Fibroblast of mammary gland (primary cell): ENCODE results near the gene ZNF641.
A peak's percentile ranks its signal among the peaks of the same experiment; 100 is the strongest.

Source experiments
- DNase-seq: peaks from one replicate; pipeline ENCODE4 v3.0.0-alpha.2; 2010; ENCODE audit warnings: low read depth
- H3K4me3 ChIP-seq: 2 replicates; pipeline ENCODE4 v1.5.1; 2011; ENCODE audit warnings: low read depth, mild to moderate bottlenecking, low read length, moderate library complexity; ENCODE audit not compliant: control insufficient read depth
- CTCF ChIP-seq: conservative IDR thresholded peaks from 2 replicates; pipeline ENCODE4 v1.5.1; 2011; ENCODE audit warnings: low read depth, low read length, inconsistent platforms; ENCODE audit not compliant: control insufficient read depth, insufficient read depth

Gene ZNF641

GRCh38 chr12:48356041-48356768, 5.5 kb upstream of the ZNF641 start:
- DNase-seq, result peak; percentile 21
- TF ChIP-seq CTCF, result no peak
- no peak overlapping the region for H3K4me3 ChIP-seq

GRCh38 chr12:48352157-48352760, 1.5 kb upstream of the ZNF641 start:
- no peak for TF ChIP-seq CTCF
- no peak for DNase-seq
- H3K4me3 ChIP-seq, result no peak overlapping the region

- DNase-seq, result peak; percentile 66
- TF ChIP-seq CTCF, result no peak
- peak overlapping the region; percentile 74 for H3K4me3 ChIP-seq
These were observed 446 bp upstream of the ZNF641 start for GRCh38 chr12:48351022-48351708.

- no peak overlapping the region for H3K4me3 ChIP-seq
- no peak for TF ChIP-seq CTCF
- DNase-seq, result peak; percentile 45
These were observed 1.2 kb downstream of the ZNF641 start for GRCh38 chr12:48349471-48349870.

GRCh38 chr12:48342980-48343379, 7.7 kb downstream of the ZNF641 start:
- TF ChIP-seq CTCF, result no peak
- no peak overlapping the region for H3K4me3 ChIP-seq
- no peak for DNase-seq

GRCh38 chr12:48340943-48341342, 9.8 kb downstream of the ZNF641 start:
- TF ChIP-seq CTCF, result no peak
- DNase-seq, result no peak
- no peak overlapping the region for H3K4me3 ChIP-seq
